DOHH2 (cell line): Measurements from ENCODE around the gene SLC27A2.

Experiments
- H3F3A ChIP-seq: fragments of 200-600 bp; sonication (generic), shearing (Covaris generic); 2 replicates; pipeline ENCODE4 v1.6.0; 2016; ENCODE audit warnings: antibody characterized with exemption, mild to moderate bottlenecking; ENCODE audit not compliant: control insufficient read depth, insufficient read depth
- H3K27ac ChIP-seq: fragments of 200-600 bp; sonication (generic); 2 replicates; pipeline ENCODE4 v1.5.1; 2014; ENCODE audit warnings: low read depth, mild to moderate bottlenecking, low read length, moderate library complexity
- H3K27me3 ChIP-seq: fragments of 200-600 bp; sonication (generic); 2 replicates; pipeline ENCODE4 v1.6.1; 2014; ENCODE audit warnings: mild to moderate bottlenecking, low read length, mixed read lengths; ENCODE audit not compliant: control insufficient read depth
- H3K36me3 ChIP-seq: fragments of 200-600 bp; sonication (generic); 2 replicates; pipeline ENCODE4 v1.6.1; 2014; ENCODE audit warnings: mild to moderate bottlenecking, low read length, moderate library complexity, mixed read lengths; ENCODE audit not compliant: control insufficient read depth
- H3K4me1 ChIP-seq: fragments of 200-600 bp; sonication (generic); 2 replicates; pipeline ENCODE4 v1.6.1; 2014; ENCODE audit warnings: mild to moderate bottlenecking, low read length, mixed read lengths; ENCODE audit not compliant: control insufficient read depth
- H3K4me2 ChIP-seq: fragments of 200-600 bp; sonication (generic); 2 replicates; pipeline ENCODE4 v1.6.0; 2014; ENCODE audit warnings: mild to moderate bottlenecking, low read length, moderate library complexity
- H3K4me3 ChIP-seq: fragments of 200-600 bp; sonication (generic); 2 replicates; pipeline ENCODE4 v1.5.1; 2014; ENCODE audit warnings: mild to moderate bottlenecking, low read length, mixed read lengths
- H3K79me2 ChIP-seq: fragments of 200-600 bp; sonication (generic); 2 replicates; pipeline ENCODE4 v1.6.1; 2014; ENCODE audit warnings: mild to moderate bottlenecking, low read length, mixed read lengths; ENCODE audit not compliant: control insufficient read depth
- H3K9me2 ChIP-seq: fragments of 200-600 bp; sonication (generic); replicated peaks from 2 replicates; pipeline ENCODE4 v1.6.1; 2014; ENCODE audit warnings: mild to moderate bottlenecking, low read length, mixed read lengths; ENCODE audit not compliant: control insufficient read depth
- H3K9me3 ChIP-seq: fragments of 200-600 bp; sonication (generic); 2 replicates; pipeline ENCODE4 v1.6.1; 2014; ENCODE audit warnings: antibody characterized with exemption, low read length, mixed read lengths; ENCODE audit not compliant: control insufficient read depth, insufficient read depth
- H4K20me1 ChIP-seq: fragments of 200-600 bp; sonication (generic); 2 replicates; pipeline ENCODE4 v1.6.0; 2014; ENCODE audit warnings: low read depth, mild to moderate bottlenecking, antibody characterized with exemption, low read length, moderate library complexity; ENCODE audit not compliant: control insufficient read depth, insufficient read depth
- EZH2phosphoT487 ChIP-seq: fragments of 200-600 bp; sonication (generic); IDR thresholded peaks from 2 replicates; pipeline ENCODE4 v1.6.1; 2017; ENCODE audit warnings: borderline replicate concordance, mild to moderate bottlenecking, antibody characterized with exemption, low read length, moderate library complexity, mixed read lengths
- TF ChIP-seq, protein P1 (sequence below): fragments of 200-600 bp; sonication (generic); IDR thresholded peaks from one replicate; pipeline ENCODE4 v1.5.1; 2014; ENCODE audit warnings: antibody characterized with exemption, mild to moderate bottlenecking, low read depth, low read length; ENCODE audit not compliant: poor library complexity, severe bottlenecking

Gene SLC27A2

DNA sequence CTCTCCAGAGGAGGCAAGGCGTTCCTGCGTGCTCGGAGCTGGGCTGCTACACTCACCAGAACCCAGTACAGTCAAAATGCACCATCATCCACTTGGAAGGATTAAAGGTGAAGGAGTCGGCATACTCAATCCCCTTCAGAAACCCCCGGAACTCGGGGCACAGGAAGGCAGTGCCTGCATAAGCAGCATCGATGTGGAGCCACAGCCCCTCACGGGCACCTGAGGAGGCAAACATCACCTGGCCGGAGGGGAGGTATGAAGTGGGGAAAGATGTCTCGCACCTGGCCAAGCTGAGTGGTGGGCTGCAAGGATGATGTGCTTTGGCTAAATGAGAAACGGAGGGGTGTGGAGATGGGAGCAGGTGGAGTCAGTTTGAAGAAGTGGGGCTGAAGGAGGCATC is 70.6 kb downstream of the SLC27A2 start:
- H3K36me3 ChIP-seq = no peaks in the 10 kb centered on the region
- H3K27ac ChIP-seq = no peak overlapping the region
- TF ChIP-seq, protein P1, sequence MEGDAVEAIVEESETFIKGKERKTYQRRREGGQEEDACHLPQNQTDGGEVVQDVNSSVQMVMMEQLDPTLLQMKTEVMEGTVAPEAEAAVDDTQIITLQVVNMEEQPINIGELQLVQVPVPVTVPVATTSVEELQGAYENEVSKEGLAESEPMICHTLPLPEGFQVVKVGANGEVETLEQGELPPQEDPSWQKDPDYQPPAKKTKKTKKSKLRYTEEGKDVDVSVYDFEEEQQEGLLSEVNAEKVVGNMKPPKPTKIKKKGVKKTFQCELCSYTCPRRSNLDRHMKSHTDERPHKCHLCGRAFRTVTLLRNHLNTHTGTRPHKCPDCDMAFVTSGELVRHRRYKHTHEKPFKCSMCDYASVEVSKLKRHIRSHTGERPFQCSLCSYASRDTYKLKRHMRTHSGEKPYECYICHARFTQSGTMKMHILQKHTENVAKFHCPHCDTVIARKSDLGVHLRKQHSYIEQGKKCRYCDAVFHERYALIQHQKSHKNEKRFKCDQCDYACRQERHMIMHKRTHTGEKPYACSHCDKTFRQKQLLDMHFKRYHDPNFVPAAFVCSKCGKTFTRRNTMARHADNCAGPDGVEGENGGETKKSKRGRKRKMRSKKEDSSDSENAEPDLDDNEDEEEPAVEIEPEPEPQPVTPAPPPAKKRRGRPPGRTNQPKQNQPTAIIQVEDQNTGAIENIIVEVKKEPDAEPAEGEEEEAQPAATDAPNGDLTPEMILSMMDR = no peak
- no peak for TF ChIP-seq EZH2phosphoT487
- H3K4me1 ChIP-seq = no peaks in the 10 kb centered on the region
- no peaks in the 10 kb centered on the region for H3K9me2 ChIP-seq
- H3K27me3 ChIP-seq = peaks cover 7% of the 10 kb centered on the region
- H3F3A ChIP-seq = no peaks in the 10 kb centered on the region
- H3K9me3 ChIP-seq = no peaks in the 10 kb centered on the region
- H3K4me3 ChIP-seq = no peak overlapping the region
- no peak overlapping the region for H3K4me2 ChIP-seq
- no peaks in the 10 kb centered on the region for H3K79me2 ChIP-seq
- no peaks in the 10 kb centered on the region for H4K20me1 ChIP-seq

DNA sequence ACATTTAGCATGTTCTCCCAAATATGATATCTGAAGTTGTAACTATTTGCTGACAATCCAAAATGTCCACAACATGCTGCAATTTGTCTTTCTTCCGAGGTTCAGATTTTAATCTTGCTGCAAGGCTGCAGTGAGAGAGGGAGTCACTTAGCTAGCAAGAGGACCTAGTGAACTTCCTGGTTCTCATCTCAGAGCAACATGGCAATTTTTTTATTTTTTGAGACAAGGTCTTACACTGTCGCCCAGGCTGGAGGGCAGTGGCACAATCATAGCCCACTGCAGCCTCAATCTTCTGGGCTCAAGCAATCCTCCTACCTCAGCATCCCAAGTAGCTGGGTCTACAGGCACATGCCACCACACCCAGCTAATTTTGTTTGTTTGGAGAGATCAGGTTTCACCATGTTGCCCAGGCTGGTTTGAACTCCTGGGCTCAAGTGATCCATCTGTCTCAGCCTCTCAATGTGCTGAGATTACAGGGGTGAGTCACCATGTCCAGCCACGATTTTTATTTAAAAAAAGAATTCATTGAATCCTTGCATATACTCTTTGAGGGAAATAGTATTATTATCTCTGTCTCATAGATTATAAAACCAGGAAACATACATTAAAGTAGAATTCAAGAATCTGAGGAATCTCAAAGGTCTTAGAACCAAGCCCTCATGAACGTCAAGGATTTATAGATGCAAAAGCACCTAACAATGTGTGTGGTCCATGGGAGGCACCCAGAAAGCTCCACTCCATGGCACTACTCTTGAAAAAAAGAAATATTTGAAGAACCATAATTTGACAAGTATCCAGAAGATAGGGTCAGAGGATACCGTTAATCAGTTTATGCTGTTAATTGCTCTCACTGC is 74.4 kb downstream of the SLC27A2 start:
- no peaks in the 10 kb centered on the region for H3K9me2 ChIP-seq
- H3K36me3 ChIP-seq = no peaks in the 10 kb centered on the region
- H4K20me1 ChIP-seq = no peaks in the 10 kb centered on the region
- H3K4me2 ChIP-seq = no peak overlapping the region
- H3F3A ChIP-seq = no peaks in the 10 kb centered on the region
- H3K27ac ChIP-seq = no peak overlapping the region
- H3K9me3 ChIP-seq = no peaks in the 10 kb centered on the region
- H3K79me2 ChIP-seq = no peaks in the 10 kb centered on the region
- peaks cover 7% of the 10 kb centered on the region; the same call in 1 of the 2 replicates for H3K27me3 ChIP-seq
- TF ChIP-seq, protein P1 = no peak
- TF ChIP-seq EZH2phosphoT487 = no peak
- no peak overlapping the region for H3K4me3 ChIP-seq
- H3K4me1 ChIP-seq = no peaks in the 10 kb centered on the region

DNA sequence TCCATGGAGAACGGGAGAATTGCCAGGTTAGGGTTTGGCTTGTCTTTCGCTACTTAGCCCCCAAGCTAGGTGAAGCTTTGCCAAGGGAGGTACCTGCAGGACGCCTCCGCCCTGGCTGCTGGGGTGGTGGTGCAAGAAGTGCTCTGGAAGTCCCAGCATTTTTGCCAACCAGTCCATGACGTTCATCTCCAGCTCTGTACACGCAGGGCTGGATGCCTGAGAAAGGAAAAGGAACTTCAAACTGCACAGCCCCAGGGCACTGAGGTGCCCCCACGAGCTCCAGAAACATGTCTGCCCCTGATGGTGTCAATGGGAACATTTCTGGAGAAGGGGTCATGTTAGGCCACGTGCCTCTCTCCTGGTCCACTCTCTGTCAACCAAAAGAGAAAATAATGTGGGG is 75.3 kb downstream of the SLC27A2 start:
- Histone ChIP-seq H3K4me1 (no peaks in the 10 kb centered on the region), H3K9me2 (no peaks in the 10 kb centered on the region), H3K9me3 (no peaks in the 10 kb centered on the region), H3K79me2 (no peaks in the 10 kb centered on the region), H3K4me3 (no peak overlapping the region), H3F3A (no peaks in the 10 kb centered on the region), H3K27me3 (peaks cover 7% of the 10 kb centered on the region; the same call in 1 of the 2 replicates), H3K27ac (no peak overlapping the region), H3K4me2 (no peak overlapping the region), H3K36me3 (no peaks in the 10 kb centered on the region), H4K20me1 (no peaks in the 10 kb centered on the region)
- TF ChIP-seq, protein P1 = no peak
- no peak for TF ChIP-seq EZH2phosphoT487
